ENCODE data around the gene RASSF3. TPM values are rescaled to one million over a fixed set of nuclear protein-coding genes. Genes with fewer than 3 reads are reported as not detected.
"Not testable (repeated sequence)": the region's sequence is repeated elsewhere in the genome, so short reads cannot be mapped to it uniquely, and the experiment has no call there.

The RASSF3 gene
- total RNA-seq, 1 donor from 2014 or later, result 37.1 TPM

DNA sequence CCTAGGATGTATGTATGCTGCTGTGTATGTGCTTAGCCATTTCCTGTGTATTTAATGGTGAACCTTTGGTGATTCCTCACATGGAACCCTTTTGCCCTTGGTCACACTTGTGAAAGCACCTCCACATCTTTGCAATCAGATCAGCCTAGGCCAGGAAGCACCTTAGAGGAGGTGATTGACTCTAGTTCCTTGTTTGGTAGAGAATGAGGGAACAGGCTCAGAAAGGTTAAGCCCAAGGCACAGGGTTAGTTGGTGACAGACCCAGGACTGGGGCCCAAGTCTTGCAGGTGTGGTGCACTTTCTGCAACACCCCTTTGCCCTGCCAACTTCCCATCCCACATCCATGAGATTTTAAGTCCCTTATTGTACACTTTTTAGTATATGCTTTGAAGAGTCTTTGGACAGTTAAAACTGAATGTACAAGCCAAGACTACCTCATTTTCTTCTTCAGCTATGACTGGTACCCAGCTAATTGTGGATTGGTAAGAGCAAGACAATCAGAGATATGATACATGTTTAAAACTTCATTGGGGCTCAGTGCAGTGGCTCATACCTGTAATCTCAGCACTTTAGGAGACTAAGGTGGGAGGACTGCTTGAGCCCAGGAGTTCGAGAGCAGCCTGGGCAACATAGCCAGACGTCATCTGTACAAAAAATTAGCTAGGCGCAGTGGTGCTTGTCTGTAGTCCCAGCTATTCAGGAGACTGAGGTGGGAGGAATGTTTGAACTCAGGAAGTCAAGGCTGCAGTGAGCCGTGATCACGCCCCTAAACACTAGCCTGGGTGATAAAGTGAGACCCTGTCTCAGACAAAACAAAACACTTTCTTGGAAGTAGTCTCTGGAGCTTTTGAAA lies 71.1 kb downstream of the RASSF3 start:
- Mint-ChIP-seq H3K4me1 (ENCODE audit: low read depth) (peaks cover 84% of the 10 kb centered on the region), H3K27ac (peak overlapping the region; percentile 82), H3K9me3 (peaks cover 4% of the 10 kb centered on the region), H3K27me3 (ENCODE audit: insufficient read depth) (no peaks in the 10 kb centered on the region), H3K36me3 (ENCODE audit: low read depth) (peaks cover 26% of the 10 kb centered on the region), H3K4me3 (peak overlapping the region; percentile 53)
- intact Hi-C loops (cut with micrococcal nuclease), result loop anchor here (1.0 to 10.0 kb wide), 6 partner anchors 12 to 277 kb away; partner anchors contain the start of genes TBK1 and XPOT
- DNase-seq (ENCODE audit: low spot score), result no peak

DNA sequence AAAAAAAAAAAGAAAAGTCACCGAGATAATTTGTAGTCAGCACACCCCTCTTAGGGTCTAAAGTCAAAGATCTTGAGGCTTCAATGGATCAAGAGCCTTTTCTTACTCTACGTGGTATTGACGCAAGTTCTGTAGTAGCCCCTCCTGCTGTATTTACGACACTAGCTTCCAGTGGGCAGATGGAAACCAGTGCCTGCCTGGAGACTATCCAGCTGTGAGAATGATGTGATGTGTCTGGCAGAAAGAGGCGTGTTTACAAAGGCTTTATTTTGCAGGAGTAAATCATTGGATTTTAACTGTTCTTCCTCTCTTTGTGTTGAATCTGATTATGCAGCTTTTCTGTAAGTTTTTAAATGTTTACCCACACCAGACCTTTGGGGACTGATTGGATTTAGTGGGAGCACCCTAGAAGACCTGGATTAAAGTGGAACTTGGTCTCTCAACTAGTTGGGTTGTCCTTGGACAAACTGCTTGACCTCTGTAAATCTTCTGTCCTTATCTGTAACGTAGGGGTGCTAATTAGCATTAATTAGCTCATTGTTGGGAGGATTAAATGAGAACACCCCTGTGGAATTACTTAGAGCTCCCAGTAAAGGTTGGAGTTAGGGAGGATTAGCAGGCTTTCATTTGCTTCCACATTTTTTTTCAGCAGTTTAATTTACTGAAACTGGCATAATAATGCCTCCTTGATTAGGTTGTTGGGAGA lies 72.4 kb downstream of the RASSF3 start:
- Mint-ChIP-seq H3K9me3 (peaks cover 4% of the 10 kb centered on the region), H3K27me3 (ENCODE audit: insufficient read depth) (no peaks in the 10 kb centered on the region), H3K4me3 (peak overlapping the region; percentile 25), H3K36me3 (ENCODE audit: low read depth) (peaks cover 29% of the 10 kb centered on the region), H3K27ac (peak overlapping the region; percentile 74), H3K4me1 (ENCODE audit: low read depth) (peaks cover 79% of the 10 kb centered on the region)
- DNase-seq (ENCODE audit: low spot score), result no peak
- intact Hi-C loops (cut with micrococcal nuclease), result loop anchor here (5.0 to 10.0 kb wide), 2 partner anchors 230 to 278 kb away; partner anchors contain the start of genes TBK1 and XPOT

DNA sequence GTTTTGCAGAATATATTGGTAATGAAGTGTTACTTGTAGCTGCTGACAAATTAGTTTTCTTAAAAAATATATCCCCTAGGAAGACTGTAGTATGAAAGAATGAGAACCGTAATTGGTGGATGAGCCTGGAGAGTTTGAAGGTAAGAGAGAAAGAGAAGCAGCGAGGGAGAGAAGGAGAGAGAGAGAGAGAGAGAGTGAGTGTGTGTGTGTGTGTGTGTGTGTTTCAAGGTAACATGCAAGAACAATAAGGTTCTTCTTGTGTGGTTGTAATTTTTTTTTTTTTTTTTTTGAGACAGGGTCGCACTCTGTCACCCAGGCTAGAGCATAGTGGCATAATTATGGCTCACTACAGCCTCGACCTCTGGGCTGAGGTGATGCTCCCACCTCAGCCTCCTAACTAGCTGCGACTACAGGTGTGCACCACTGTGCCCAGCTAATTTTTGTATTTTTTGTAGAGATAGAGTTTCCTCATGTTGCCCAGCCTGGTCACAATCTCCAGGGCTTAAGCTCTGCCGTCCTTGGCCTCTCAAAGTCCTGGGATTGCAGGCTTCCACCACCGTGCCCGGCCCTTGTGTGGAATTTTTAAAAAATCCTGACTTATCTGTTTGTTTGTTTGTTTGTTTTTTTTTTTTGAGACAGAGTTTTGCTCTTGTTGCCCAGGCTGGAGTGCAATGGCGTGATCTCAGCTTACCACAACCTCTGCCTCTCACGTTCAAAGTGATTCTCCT lies 73.7 kb downstream of the RASSF3 start:
- H3K9me3 Mint-ChIP-seq, result peaks cover 4% of the 10 kb centered on the region
- intact Hi-C loops (cut with micrococcal nuclease), result loop anchor here (5.0 to 10.0 kb wide), 2 partner anchors 232 to 279 kb away; partner anchors contain the start of genes TBK1 and XPOT
- no peak for DNase-seq (ENCODE audit: low spot score)
- H3K27me3 Mint-ChIP-seq (ENCODE audit: insufficient read depth), result no peaks in the 10 kb centered on the region
- H3K4me3 Mint-ChIP-seq, result peak overlapping the region; percentile 72
- peaks cover 41% of the 10 kb centered on the region for H3K36me3 Mint-ChIP-seq (ENCODE audit: low read depth)
- peaks cover 79% of the 10 kb centered on the region for H3K4me1 Mint-ChIP-seq (ENCODE audit: low read depth)
- peak overlapping the region; percentile 93 for H3K27ac Mint-ChIP-seq

DNA sequence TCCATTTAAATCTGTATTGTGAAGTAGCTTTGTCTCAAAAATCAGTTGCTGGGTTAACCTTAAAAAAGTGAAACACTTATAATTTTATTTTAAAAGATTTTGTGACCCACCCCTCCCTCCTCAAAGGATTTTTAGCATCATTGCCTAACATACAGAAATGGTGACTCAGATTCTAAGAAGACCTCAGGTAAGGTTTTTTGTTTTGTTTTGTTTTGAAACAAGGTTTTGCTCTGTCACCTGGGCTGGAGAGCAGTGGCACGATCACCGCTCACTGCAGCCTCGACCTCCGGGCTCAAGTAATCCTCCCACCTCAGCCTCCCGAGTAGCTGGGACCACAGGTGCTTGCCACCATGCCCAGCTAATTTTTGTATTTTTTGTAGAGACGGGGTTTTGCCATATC lies 74.8 kb downstream of the RASSF3 start:
- H3K9me3 Mint-ChIP-seq, result peaks cover 4% of the 10 kb centered on the region
- no peak overlapping the region for H3K4me3 Mint-ChIP-seq
- no peak for DNase-seq (ENCODE audit: low spot score)
- intact Hi-C loops (cut with micrococcal nuclease), result loop anchor here (10.0 kb wide), 1 partner anchor 280 kb away; the partner anchor contains the start of gene XPOT
- no peaks in the 10 kb centered on the region for H3K27me3 Mint-ChIP-seq (ENCODE audit: insufficient read depth)
- H3K36me3 Mint-ChIP-seq (ENCODE audit: low read depth), result peaks cover 42% of the 10 kb centered on the region
- no peak overlapping the region for H3K27ac Mint-ChIP-seq
- H3K4me1 Mint-ChIP-seq (ENCODE audit: low read depth), result peaks cover 72% of the 10 kb centered on the region

DNA sequence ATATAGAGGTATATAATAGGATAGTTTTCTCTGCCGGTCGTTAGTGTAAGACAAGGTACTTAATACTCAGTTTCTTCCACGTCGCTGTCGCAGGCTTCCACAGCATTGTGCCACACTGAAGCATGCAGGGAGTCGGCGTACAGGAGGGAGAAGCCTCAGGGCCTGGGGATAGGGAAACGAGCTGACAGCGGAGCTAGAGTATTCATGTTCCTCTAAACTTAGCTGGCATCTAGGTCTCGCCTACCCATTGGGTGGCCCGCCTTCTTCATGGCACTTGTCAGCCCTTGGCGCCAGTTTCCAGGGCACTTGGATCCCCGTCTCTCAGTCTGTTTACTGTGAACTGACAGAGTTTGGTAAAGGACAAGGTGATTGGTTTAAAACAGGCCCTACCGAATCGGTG lies 75.3 kb downstream of the RASSF3 start:
- peaks cover 4% of the 10 kb centered on the region for H3K9me3 Mint-ChIP-seq
- intact Hi-C loops (cut with micrococcal nuclease), result loop anchor here (10.0 kb wide), 1 partner anchor 281 kb away; the partner anchor contains the start of gene XPOT
- peak overlapping the region; percentile 82 for H3K27ac Mint-ChIP-seq
- H3K27me3 Mint-ChIP-seq (ENCODE audit: insufficient read depth), result no peaks in the 10 kb centered on the region
- DNase-seq (ENCODE audit: low spot score), result no peak
- peaks cover 68% of the 10 kb centered on the region for H3K4me1 Mint-ChIP-seq (ENCODE audit: low read depth)
- peak overlapping the region; percentile 47 for H3K4me3 Mint-ChIP-seq
- peaks cover 42% of the 10 kb centered on the region for H3K36me3 Mint-ChIP-seq (ENCODE audit: low read depth)

DNA sequence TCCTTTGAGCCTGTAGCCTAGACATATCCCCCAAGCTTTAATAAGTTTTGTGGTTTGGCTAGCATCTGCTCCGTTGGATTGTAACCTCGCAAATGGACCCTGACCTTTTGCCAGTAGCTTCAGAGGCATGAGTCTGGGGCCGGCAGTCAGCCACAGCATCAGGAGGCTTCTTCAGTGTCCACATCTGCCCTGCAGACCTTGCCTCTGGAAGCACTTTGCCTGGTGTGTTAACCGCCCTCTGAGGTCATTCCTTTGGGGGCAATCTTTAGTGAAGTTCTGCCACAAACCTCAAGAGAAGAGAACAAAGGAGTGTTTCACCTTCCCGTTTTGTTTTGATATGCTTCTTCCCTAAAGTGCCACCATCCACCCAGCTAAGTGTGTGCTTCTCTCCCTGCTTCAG lies 77.5 kb downstream of the RASSF3 start:
- intact Hi-C loops (cut with micrococcal nuclease), result loop anchor here (10.0 kb wide), 1 partner anchor 283 kb away; the partner anchor contains the start of gene XPOT
- Mint-ChIP-seq H3K27me3 (ENCODE audit: insufficient read depth) (no peaks in the 10 kb centered on the region), H3K9me3 (peaks cover 4% of the 10 kb centered on the region), H3K36me3 (ENCODE audit: low read depth) (peaks cover 51% of the 10 kb centered on the region), H3K27ac (peak overlapping the region; percentile 67), H3K4me3 (peak overlapping the region; percentile 50), H3K4me1 (ENCODE audit: low read depth) (peaks cover 62% of the 10 kb centered on the region)
- no peak for DNase-seq (ENCODE audit: low spot score)

DNA sequence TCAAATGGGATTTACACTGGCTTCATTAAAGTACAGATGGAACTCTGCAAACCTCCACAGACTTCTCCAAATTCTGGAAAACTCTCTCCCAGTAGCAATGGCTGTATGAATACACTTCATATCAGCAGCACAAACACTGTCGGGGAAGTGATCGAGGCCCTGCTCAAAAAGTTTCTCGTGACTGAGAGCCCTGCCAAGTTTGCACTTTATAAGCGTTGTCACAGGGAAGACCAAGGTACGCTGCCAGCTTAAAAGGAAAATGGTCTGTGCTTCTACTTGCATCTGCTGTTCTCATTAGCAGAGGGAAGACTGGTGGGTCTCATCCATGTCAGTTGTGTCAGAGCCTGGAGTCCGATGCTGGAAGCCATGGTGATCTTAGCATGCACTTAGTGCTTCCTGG lies 77.9 kb downstream of the RASSF3 start:
- Mint-ChIP-seq H3K4me3 (peak overlapping the region; percentile 50), H3K27me3 (ENCODE audit: insufficient read depth) (no peaks in the 10 kb centered on the region), H3K4me1 (ENCODE audit: low read depth) (peaks cover 58% of the 10 kb centered on the region), H3K9me3 (peaks cover 4% of the 10 kb centered on the region), H3K36me3 (ENCODE audit: low read depth) (peaks cover 47% of the 10 kb centered on the region), H3K27ac (peak overlapping the region; percentile 67)
- intact Hi-C loops (cut with micrococcal nuclease), result loop anchor here (10.0 kb wide), 1 partner anchor 283 kb away; the partner anchor contains the start of gene XPOT
- no peak for DNase-seq (ENCODE audit: low spot score)

DNA sequence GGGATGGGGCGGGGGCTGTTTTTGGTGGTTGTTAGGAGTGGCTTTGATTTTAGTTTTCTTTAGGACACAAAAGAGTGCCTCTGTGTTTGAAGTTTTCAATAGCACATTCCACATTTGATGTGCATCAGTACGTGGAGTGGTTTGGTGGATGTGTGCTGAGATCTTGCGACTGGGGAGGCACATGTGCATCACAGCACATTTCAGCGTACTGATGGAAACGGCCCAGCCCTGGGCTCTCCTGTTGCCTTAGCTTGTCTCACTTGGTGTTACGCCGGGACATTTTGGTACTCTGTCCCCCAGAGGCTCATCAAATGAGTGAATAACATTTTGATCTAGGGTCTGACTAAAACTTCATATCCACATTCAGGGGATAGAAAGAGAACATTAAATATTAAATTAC lies 78.4 kb downstream of the RASSF3 start:
- Mint-ChIP-seq H3K36me3 (ENCODE audit: low read depth) (peaks cover 45% of the 10 kb centered on the region), H3K9me3 (peaks cover 4% of the 10 kb centered on the region), H3K4me1 (ENCODE audit: low read depth) (peaks cover 56% of the 10 kb centered on the region), H3K27ac (no peak overlapping the region), H3K4me3 (peak overlapping the region; percentile 50), H3K27me3 (ENCODE audit: insufficient read depth) (no peaks in the 10 kb centered on the region)
- DNase-seq (ENCODE audit: low spot score), result no peak
- intact Hi-C loops (cut with micrococcal nuclease), result loop anchor here (10.0 kb wide), 1 partner anchor 284 kb away; the partner anchor contains the start of gene XPOT

DNA sequence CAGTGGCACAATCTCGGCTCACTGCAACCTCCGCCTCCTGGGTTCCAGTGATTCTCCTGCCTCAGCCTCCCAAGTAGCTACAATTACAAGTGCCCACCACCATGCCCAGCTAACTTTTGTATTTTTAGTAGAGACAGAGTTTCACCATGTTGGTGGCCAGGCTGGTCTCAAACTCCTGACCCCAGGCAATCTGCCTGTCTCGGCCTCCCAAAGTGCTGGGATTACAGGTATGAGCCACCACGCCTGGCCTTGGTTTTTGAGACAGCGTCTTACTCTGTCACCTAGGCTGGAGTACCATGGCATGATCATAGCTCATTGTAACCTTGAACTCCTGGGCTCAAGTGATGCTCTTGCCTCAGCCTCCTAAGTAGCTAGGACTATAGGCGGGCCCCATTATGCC lies 79.9 kb downstream of the RASSF3 start:
- H3K27me3 Mint-ChIP-seq (ENCODE audit: insufficient read depth), result not testable (repeated sequence)
- Mint-ChIP-seq H3K36me3 (ENCODE audit: low read depth) (peaks cover 51% of the 10 kb centered on the region), H3K4me1 (ENCODE audit: low read depth) (peaks cover 59% of the 10 kb centered on the region)

DNA sequence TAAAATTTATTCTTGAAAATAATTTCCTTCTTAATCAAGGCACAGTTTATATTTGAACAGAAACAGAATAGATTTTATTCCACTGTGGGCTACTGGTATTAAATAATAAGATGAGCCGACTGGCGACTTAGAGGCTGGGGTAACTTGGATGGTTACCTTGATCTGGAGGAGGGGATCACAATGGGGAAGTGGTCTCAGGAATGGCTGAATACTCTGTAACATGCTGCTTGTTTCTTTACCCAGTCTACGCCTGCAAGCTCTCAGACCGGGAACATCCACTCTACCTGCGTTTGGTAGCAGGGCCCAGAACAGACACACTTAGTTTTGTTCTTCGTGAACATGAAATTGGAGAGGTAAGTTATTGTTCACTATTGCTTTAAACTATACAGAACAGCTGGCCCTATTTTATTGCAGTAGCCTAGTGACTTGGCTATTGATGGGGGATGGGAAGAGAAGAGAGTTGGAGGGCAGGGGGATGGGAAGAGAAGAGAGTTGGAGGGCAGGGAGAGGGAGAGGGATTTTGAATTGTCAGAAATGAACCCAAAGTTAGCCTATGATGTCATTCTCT lies 81.0 kb downstream of the RASSF3 start:
- H3K36me3 Mint-ChIP-seq (ENCODE audit: low read depth), result peaks cover 47% of the 10 kb centered on the region
- no peaks in the 10 kb centered on the region for H3K27me3 Mint-ChIP-seq (ENCODE audit: insufficient read depth)
- DNase-seq (ENCODE audit: low spot score), result no peak
- H3K27ac Mint-ChIP-seq, result no peak overlapping the region
- H3K4me3 Mint-ChIP-seq, result no peak overlapping the region
- H3K4me1 Mint-ChIP-seq (ENCODE audit: low read depth), result peaks cover 62% of the 10 kb centered on the region
- no peaks in the 10 kb centered on the region for H3K9me3 Mint-ChIP-seq
- intact Hi-C loops (cut with micrococcal nuclease), result no loop called here

More for the DNA sequence above, 79.9 kb downstream of the RASSF3 start:
- H3K27ac Mint-ChIP-seq; intact Hi-C loops (cut with micrococcal nuclease); DNase-seq (ENCODE audit: low spot score); H3K9me3 Mint-ChIP-seq; H3K4me3 Mint-ChIP-seq: not testable (repeated sequence)

DNA sequence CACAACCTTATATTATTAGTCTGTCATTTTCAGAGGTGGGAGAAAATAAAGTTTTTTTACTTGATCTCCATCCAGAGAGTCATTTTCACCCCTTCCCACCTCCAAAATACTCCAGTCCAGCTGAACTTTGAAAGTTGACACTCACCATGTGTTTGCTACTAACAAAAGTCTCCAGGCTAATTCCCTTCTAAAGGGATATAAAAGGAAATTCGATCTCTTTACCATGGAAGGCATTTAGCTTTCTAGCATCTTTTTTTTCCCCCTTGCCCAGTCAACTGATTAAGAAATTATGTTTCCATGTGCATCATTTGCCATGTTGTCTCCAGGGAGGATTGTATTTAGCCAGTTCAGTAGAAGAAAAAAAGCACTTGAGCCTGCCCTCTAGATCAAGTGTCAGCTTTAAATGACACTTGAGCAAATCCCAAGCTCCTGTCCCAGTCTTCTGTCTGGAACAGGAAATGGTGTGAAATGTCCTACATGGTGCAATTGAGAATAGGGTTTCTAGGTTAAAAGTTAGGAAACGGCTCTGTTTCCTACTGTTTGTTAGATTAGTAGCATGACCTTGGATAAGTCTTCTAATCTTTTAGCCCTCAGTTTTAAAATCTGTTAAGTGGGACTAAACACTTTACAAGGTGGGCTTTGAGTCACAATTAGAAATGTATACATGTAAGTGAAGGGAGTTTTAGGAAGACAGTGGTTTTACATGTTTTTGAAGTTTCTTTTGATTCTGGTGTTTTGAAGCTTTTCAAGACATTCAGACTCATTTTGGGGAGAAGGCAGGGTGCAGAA lies 81.7 kb downstream of the RASSF3 start:
- peaks cover 68% of the 10 kb centered on the region for H3K4me1 Mint-ChIP-seq (ENCODE audit: low read depth)
- H3K36me3 Mint-ChIP-seq (ENCODE audit: low read depth), result peaks cover 48% of the 10 kb centered on the region
- H3K27ac Mint-ChIP-seq, result peak overlapping the region; percentile 57
- H3K9me3 Mint-ChIP-seq, result no peaks in the 10 kb centered on the region
- DNase-seq (ENCODE audit: low spot score), result no peak
- H3K27me3 Mint-ChIP-seq (ENCODE audit: insufficient read depth), result no peaks in the 10 kb centered on the region
- intact Hi-C loops (cut with micrococcal nuclease), result no loop called here
- no peak overlapping the region for H3K4me3 Mint-ChIP-seq
